Measurements from ENCODE around the gene PITPNC1.

The PITPNC1 gene

DNA sequence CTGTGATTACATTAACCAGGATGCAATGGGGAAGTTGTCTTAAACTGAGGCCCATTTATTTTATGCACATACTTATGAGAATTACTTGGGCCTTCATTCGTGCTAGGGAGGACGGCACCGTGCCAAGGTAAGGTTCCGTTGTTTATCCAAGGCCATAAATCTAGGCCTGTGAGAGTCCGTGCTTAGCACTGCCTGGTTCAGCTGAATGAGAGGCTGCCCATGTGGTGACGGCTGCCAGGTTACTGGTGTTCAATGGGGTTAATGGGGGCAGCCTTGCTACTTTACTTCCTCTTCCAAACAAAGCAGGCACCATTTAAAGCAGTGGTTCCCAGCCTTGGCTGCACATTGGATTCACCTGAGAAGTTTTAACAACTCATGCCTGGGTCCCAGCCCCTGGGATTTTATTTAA lies 205.6 kb downstream of the PITPNC1 start:
- no peak overlapping the region for H3K4me3 ChIP-seq (ENCODE audit: low read depth, low read length)
- no peak for TF ChIP-seq CTCF (IDR thresholded peaks at IDR 0.05; ENCODE audit: low read depth, low read length, missing control alignments)

DNA sequence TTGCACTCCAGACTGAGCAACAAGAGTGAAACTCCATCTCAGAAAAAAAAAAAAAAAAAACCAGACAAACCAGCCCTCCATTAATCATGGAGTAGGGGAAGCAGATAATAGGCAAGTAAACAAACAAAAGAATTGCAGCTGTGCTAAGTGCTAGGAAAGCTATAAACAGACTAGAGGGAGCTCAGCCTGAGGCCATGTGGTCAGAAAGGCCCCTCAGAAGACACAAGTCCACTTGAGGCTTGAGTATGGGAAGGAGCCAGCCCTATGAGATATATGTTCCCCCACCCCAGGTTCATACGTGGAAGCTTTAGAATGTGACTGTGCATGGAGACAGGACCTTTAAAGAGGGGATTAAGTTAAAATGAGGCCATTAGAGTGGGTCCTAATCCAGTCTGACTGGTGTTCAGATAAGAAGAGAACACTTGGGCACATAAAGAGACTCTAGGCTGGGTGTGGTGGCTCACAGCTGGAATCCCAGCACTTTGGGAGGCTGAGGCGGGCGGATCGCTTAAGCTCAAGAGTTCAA lies 208.1 kb downstream of the PITPNC1 start:
- DNase-seq (ENCODE audit: low read depth) = no peak

More for the DNA sequence above, 205.6 kb downstream of the PITPNC1 start:
- DNase-seq (ENCODE audit: low read depth) = no peak

DNA sequence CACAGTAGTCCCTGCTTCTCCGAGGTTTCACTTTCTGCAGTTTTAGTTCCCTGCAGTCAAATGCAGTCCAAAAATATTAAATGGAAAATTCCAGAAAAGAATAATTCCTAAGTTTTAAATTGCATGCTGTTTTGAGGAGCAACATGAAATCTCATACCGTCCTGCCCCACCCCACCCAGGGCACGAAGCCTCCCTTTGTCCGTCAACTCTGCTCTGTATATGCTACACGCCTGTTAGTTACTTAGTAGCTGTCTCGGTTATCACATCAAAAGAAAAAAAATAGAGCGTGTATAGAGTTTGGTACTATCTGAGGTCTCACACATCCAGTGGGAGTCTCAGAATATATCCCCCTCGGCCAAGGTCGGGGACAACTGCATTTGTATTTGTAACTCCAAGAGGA lies 211.2 kb downstream of the PITPNC1 start:
- no peak for TF ChIP-seq CTCF (IDR thresholded peaks at IDR 0.05; ENCODE audit: low read depth, low read length, missing control alignments)
- H3K4me3 ChIP-seq (ENCODE audit: low read depth, low read length) = no peak overlapping the region
- no peak for DNase-seq (ENCODE audit: low read depth)

More for the DNA sequence above, 208.1 kb downstream of the PITPNC1 start:
- TF ChIP-seq CTCF (IDR thresholded peaks at IDR 0.05; ENCODE audit: low read depth, low read length, missing control alignments) = no peak
- H3K4me3 ChIP-seq (ENCODE audit: low read depth, low read length) = no peak overlapping the region

- TF ChIP-seq CTCF (IDR thresholded peaks at IDR 0.05; ENCODE audit: low read depth, low read length, missing control alignments) = no peak
- H3K4me3 ChIP-seq (ENCODE audit: low read depth, low read length) = no peak overlapping the region
- DNase-seq (ENCODE audit: low read depth) = no peak
These were observed 217.2 kb downstream of the PITPNC1 start for GRCh38 chr17:67594115-67594880.

GRCh38 chr17:67600408-67600807 lies 223.3 kb downstream of the PITPNC1 start:
- no peak for DNase-seq (ENCODE audit: low read depth)
- no peak for TF ChIP-seq CTCF (IDR thresholded peaks at IDR 0.05; ENCODE audit: low read depth, low read length, missing control alignments)
- H3K4me3 ChIP-seq (ENCODE audit: low read depth, low read length) = no peak overlapping the region

- no peak for TF ChIP-seq CTCF (IDR thresholded peaks at IDR 0.05; ENCODE audit: low read depth, low read length, missing control alignments)
- no peak for DNase-seq (ENCODE audit: low read depth)
- no peak overlapping the region for H3K4me3 ChIP-seq (ENCODE audit: low read depth, low read length)
These were observed 224.8 kb downstream of the PITPNC1 start for GRCh38 chr17:67601897-67602296.

- no peak for DNase-seq (ENCODE audit: low read depth)
- no peak for TF ChIP-seq CTCF (IDR thresholded peaks at IDR 0.05; ENCODE audit: low read depth, low read length, missing control alignments)
These were observed 225.4 kb downstream of the PITPNC1 start for GRCh38 chr17:67602444-67602843.

More at GRCh38 chr17:67602444-67602843, 225.4 kb downstream of the PITPNC1 start:
- no peak overlapping the region for H3K4me3 ChIP-seq (ENCODE audit: low read depth, low read length)

Data from GM12864 (cell line).